ENCODE data around the gene CLCF1. TPM values are rescaled to one million over a fixed set of nuclear protein-coding genes. Genes with fewer than 3 reads are reported as not detected.

CLCF1 gene
- polyA plus RNA-seq, 1 of the 3 experiments (the other 2 are of a cell fraction): 27.0 TPM

DNA sequence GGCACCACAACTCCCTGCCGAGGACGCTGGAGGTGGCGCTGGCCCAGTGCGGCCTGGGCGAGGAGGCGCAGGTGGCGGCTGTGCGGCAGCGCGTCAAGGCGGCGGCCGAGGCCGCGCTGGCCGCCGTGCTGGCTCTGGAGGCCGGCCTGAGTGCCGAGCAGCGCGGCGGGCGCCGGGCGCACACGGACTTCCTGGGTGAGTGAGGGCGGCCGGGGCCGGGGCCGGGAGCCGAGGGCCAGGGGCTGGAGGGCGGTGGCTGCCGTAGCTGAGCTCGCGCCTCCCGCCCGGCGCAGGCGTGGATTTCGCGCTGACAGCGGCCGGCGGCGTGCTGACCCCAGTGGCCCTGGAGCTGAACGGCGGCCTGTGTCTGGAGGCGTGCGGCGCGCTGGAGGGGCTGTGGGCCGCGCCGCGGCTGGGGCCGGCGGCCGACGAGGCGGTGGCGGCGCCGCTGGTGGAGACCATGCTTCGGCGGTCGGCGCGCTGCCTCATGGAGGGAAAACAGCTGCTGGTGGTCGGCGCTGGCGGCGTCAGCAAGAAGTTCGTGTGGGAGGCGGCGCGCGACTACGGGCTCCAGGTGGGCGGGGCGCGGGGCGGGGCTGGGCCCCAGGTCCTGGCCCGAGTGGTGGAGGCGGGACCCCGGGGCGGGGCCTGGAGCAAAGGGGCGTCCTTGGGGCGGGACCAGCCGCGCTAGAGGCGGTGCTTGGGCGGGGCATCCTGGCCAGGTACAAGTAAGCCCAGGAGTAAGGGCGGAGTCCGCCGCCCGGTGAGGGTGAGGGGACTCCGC is 47.4 kb upstream of the CLCF1 start:
- H3K9ac ChIP-seq: peak overlapping the region; percentile 49; the same call in 1 of the 2 replicates
- ChIA-PET POLR2A (interaction anchor here (0.5 to 1.3 kb wide), 4 partner anchors 25 to 1108 kb away, joined by 3 to 4 read pairs (median 3); partner anchors contain the start of genes GSTP1 and RAD9A), CTCF (interaction anchor here (0.8 to 2.7 kb wide), 3 partner anchors 14 to 38 kb away, joined by 3 to 17 read pairs (median 3); partner anchors contain the start of gene PPP1CA)
- H3K9me3 ChIP-seq: no peaks in the 10 kb centered on the region
- peak overlapping the region; percentile 63 to 66 for H3K4me3 ChIP-seq (ENCODE audit: low read depth in 2 of 2, low read length in 1 of 2)
- peak; percentile 100 for DNase-seq
- H3K4me2 ChIP-seq: peak overlapping the region; percentile 68
- peak; percentile 25 for TF ChIP-seq NRF1 (IDR thresholded peaks at IDR 0.05; ENCODE audit: low read depth, low read length)
- no peak for TF ChIP-seq TEAD4 (IDR thresholded peaks at IDR 0.05; ENCODE audit: borderline replicate concordance, insufficient read depth)
- TF ChIP-seq MXI1 (IDR thresholded peaks at IDR 0.05; ENCODE audit: low read depth, low read length): peak; percentile 90; the same call in 1 of the 2 replicates
- TF ChIP-seq, protein P1, sequence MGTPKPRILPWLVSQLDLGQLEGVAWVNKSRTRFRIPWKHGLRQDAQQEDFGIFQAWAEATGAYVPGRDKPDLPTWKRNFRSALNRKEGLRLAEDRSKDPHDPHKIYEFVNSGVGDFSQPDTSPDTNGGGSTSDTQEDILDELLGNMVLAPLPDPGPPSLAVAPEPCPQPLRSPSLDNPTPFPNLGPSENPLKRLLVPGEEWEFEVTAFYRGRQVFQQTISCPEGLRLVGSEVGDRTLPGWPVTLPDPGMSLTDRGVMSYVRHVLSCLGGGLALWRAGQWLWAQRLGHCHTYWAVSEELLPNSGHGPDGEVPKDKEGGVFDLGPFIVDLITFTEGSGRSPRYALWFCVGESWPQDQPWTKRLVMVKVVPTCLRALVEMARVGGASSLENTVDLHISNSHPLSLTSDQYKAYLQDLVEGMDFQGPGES (IDR thresholded peaks at IDR 0.05; ENCODE audit: low read depth, low read length): no peak
- TF ChIP-seq, protein P2, sequence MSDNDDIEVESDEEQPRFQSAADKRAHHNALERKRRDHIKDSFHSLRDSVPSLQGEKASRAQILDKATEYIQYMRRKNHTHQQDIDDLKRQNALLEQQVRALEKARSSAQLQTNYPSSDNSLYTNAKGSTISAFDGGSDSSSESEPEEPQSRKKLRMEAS (IDR thresholded peaks at IDR 0.05; ENCODE audit: low read depth): peak; percentile 53; the same call in 1 of the 2 replicates
- no peaks in the 10 kb centered on the region for H3F3A ChIP-seq (replicated peaks; ENCODE audit: insufficient read depth)
- H3K9me2 ChIP-seq: no peaks in the 10 kb centered on the region
- H2AFZ ChIP-seq (ENCODE audit: low read depth): 0 out of 2 replicates have a peak overlapping the region, but pooled peaks have one; percentile 14
- WGBS (ENCODE audit: low lambda C conversion rate): 0% methylated on average over 18 of the region's 97 CpGs
- peaks cover 6 to 8% of the 10 kb centered on the region in 2 experiments; a peak in 2 of 4 replicates for H3K4me1 ChIP-seq (ENCODE audit: control insufficient read depth in 1 of 2, insufficient read depth in 2 of 2, low read depth in 1 of 2, low read length in 1 of 2)
- H3K79me2 ChIP-seq (ENCODE audit: insufficient read depth): no peaks in the 10 kb centered on the region
- no peaks in the 10 kb centered on the region for H3K27me3 ChIP-seq (ENCODE audit: insufficient read depth)
- no peaks in the 10 kb centered on the region for H4K20me1 ChIP-seq (ENCODE audit: insufficient read depth)
- H3K27ac ChIP-seq (ENCODE audit: low read depth in 2 of 2, low read length in 1 of 2): peak overlapping the region in 1 of 2 experiments; percentile 64; a peak in 1 of 4 replicates
- H3K36me3 ChIP-seq (replicated peaks in 1 of 2; ENCODE audit: control insufficient read depth in 1 of 2, insufficient read depth in 2 of 2, low read length in 1 of 2): no peaks in the 10 kb centered on the region

DNA sequence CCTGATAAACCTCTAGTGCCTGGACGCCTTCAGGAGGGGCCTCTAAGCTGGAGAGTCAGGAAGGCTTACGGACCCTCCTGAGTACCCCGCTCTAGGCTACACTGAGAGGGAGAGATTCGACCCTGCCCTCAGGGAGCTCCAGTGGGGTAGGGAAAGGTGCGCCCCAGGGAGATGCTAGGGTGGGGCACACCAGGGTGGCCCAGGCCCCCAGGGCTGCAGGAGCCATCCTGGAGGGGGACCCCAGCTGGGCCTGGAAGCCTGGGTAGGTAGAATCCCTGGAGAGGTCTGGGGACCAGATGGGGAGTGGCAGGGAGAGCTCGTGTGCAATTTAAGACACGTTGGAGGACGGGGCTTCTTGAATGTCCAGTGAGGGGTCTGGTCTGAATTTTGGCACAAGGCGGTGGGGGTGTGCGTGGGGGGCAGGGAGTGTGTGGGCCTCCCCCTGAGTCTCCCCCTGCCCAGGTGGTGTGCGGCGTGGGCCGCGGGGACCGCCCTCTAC is 46.8 kb upstream of the CLCF1 start:
- H3K27ac ChIP-seq (ENCODE audit: low read depth in 2 of 2, low read length in 1 of 2): no peak overlapping the region; a peak in 1 of 4 replicates
- peak overlapping the region; percentile 63 to 66 for H3K4me3 ChIP-seq (ENCODE audit: low read depth in 2 of 2, low read length in 1 of 2)
- no peaks in the 10 kb centered on the region for H3K9me3 ChIP-seq
- no peaks in the 10 kb centered on the region for H3K9me2 ChIP-seq
- H3K4me1 ChIP-seq (ENCODE audit: control insufficient read depth in 1 of 2, insufficient read depth in 2 of 2, low read depth in 1 of 2, low read length in 1 of 2): peaks cover 7 to 8% of the 10 kb centered on the region in 2 experiments; a peak in 2 of 4 replicates
- no peaks in the 10 kb centered on the region for H3F3A ChIP-seq (replicated peaks; ENCODE audit: insufficient read depth)
- H4K20me1 ChIP-seq (ENCODE audit: insufficient read depth): no peaks in the 10 kb centered on the region
- H3K36me3 ChIP-seq (replicated peaks in 1 of 2; ENCODE audit: control insufficient read depth in 1 of 2, insufficient read depth in 2 of 2, low read length in 1 of 2): no peaks in the 10 kb centered on the region
- CTCF ChIA-PET: interaction anchor here (0.8 to 2.7 kb wide), 4 partner anchors 13 to 37 kb away, joined by 3 to 17 read pairs (median 4); partner anchors contain the start of gene PPP1CA
- peak overlapping the region; percentile 49; the same call in 1 of the 2 replicates for H3K9ac ChIP-seq
- TF ChIP-seq GATA2 (CRISPR knock-in tag; IDR thresholded peaks at IDR 0.05) (no peak), FOXM1 (IDR thresholded peaks at IDR 0.05; ENCODE audit: low read depth) (no peak), FOXJ3 (CRISPR knock-in tag; IDR thresholded peaks at IDR 0.05) (no peak), EZH2phosphoT487 (IDR thresholded peaks at IDR 0.05; ENCODE audit: borderline replicate concordance, low read depth) (no peak), RAD21 (IDR thresholded peaks at IDR 0.05; ENCODE audit: low read length) (no peak), ELF1 (IDR thresholded peaks at IDR 0.05) (no peak), EP300 (IDR thresholded peaks at IDR 0.05; ENCODE audit: borderline replicate concordance in 1 of 2, low read depth in 1 of 2, low read length in 1 of 2) (no peak), TEAD4 (IDR thresholded peaks at IDR 0.05; ENCODE audit: borderline replicate concordance, insufficient read depth) (no peak), TCF12 (IDR thresholded peaks at IDR 0.05) (no peak), POLR2AphosphoS5 (IDR thresholded peaks at IDR 0.05; ENCODE audit: low read depth, low read length) (no peak), RFX5 (IDR thresholded peaks at IDR 0.05; ENCODE audit: low read length) (no peak)
- TF ChIP-seq, protein P3, sequence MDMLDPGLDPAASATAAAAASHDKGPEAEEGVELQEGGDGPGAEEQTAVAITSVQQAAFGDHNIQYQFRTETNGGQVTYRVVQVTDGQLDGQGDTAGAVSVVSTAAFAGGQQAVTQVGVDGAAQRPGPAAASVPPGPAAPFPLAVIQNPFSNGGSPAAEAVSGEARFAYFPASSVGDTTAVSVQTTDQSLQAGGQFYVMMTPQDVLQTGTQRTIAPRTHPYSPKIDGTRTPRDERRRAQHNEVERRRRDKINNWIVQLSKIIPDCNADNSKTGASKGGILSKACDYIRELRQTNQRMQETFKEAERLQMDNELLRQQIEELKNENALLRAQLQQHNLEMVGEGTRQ (IDR thresholded peaks at IDR 0.05; ENCODE audit: borderline replicate concordance, low read depth, low read length): no peak
- TF ChIP-seq, protein P4, sequence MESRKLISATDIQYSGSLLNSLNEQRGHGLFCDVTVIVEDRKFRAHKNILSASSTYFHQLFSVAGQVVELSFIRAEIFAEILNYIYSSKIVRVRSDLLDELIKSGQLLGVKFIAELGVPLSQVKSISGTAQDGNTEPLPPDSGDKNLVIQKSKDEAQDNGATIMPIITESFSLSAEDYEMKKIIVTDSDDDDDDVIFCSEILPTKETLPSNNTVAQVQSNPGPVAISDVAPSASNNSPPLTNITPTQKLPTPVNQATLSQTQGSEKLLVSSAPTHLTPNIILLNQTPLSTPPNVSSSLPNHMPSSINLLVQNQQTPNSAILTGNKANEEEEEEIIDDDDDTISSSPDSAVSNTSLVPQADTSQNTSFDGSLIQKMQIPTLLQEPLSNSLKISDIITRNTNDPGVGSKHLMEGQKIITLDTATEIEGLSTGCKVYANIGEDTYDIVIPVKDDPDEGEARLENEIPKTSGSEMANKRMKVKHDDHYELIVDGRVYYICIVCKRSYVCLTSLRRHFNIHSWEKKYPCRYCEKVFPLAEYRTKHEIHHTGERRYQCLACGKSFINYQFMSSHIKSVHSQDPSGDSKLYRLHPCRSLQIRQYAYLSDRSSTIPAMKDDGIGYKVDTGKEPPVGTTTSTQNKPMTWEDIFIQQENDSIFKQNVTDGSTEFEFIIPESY (IDR thresholded peaks at IDR 0.05; ENCODE audit: borderline replicate concordance, low read depth): no peak
- TF ChIP-seq, protein P5, sequence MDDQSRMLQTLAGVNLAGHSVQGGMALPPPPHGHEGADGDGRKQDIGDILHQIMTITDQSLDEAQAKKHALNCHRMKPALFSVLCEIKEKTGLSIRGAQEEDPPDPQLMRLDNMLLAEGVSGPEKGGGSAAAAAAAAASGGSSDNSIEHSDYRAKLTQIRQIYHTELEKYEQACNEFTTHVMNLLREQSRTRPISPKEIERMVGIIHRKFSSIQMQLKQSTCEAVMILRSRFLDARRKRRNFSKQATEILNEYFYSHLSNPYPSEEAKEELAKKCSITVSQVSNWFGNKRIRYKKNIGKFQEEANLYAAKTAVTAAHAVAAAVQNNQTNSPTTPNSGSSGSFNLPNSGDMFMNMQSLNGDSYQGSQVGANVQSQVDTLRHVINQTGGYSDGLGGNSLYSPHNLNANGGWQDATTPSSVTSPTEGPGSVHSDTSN (IDR thresholded peaks at IDR 0.05): no peak
- 70% methylated on average over 2 of the region's 15 CpGs for WGBS (ENCODE audit: low lambda C conversion rate)
- no peaks in the 10 kb centered on the region for H3K27me3 ChIP-seq (ENCODE audit: insufficient read depth)
- POLR2A ChIA-PET: interaction anchor here (0.5 to 1.3 kb wide), 4 partner anchors 24 to 1107 kb away, joined by 3 to 4 read pairs (median 3); partner anchors contain the start of genes GSTP1 and RAD9A
- no peaks in the 10 kb centered on the region for H3K79me2 ChIP-seq (ENCODE audit: insufficient read depth)
- no peak for DNase-seq
- no peak overlapping the region for H2AFZ ChIP-seq (ENCODE audit: low read depth)
- H3K4me2 ChIP-seq: peak overlapping the region; percentile 68
